Muscle layer of duodenum (tissue), 2 donors: Measurements from ENCODE around the gene ZBTB8B.
A peak's percentile ranks its signal among the peaks of the same experiment; 100 is the strongest.
"Not testable (repeated sequence)": the region's sequence is repeated elsewhere in the genome, so short reads cannot be mapped to it uniquely, and the experiment has no call there.

Source experiments
- H3K27ac ChIP-seq: one replicate; pipeline ENCODE4 v1.7.0; 2013; ENCODE audit warnings: mild to moderate bottlenecking, low read length
- H3K27me3 ChIP-seq: one replicate; pipeline ENCODE4 v1.7.0; 2013; ENCODE audit warnings: low read depth, mild to moderate bottlenecking, control low read depth, low read length
- H3K36me3 ChIP-seq, 2 donors: one replicate each; pipeline ENCODE4 v1.7.0; 2013; ENCODE audit warnings: low read length in 2 of 2, control low read depth in 1 of 2, mild to moderate bottlenecking in 1 of 2; ENCODE audit not compliant: insufficient read depth in 2 of 2, control insufficient read depth in 1 of 2
- H3K4me1 ChIP-seq, 2 donors: one replicate each; pipeline ENCODE4 v1.7.0; 2013; ENCODE audit warnings: low read length in 2 of 2, mild to moderate bottlenecking in 2 of 2, control low read depth in 1 of 2, moderate library complexity in 1 of 2; ENCODE audit not compliant: insufficient read depth in 2 of 2, control insufficient read depth in 1 of 2
- H3K4me3 ChIP-seq, 2 donors: one replicate each; pipeline ENCODE4 v1.7.0; 2013; ENCODE audit warnings: low read length in 2 of 2, low read depth in 1 of 2, mild to moderate bottlenecking in 1 of 2
- H3K9me3 ChIP-seq, 2 donors: one replicate each; pipeline ENCODE4 v1.7.0; 2013; ENCODE audit warnings: low read length in 2 of 2, control low read depth in 1 of 2, mild to moderate bottlenecking in 1 of 2; ENCODE audit not compliant: control insufficient read depth in 1 of 2
- donor health status: healthy.

The ZBTB8B gene

GRCh38 chr1:32464716-32465577 lies at the start of gene ZBTB8B:
Gene ZBTB8B (plus strand): TSS chr1:32465072. CDS start chr1:32470625, 5,553 bp downstream.
- peak within 1 kb of the TSS; percentile 60 to 76 for H3K4me3 ChIP-seq
- no peak within 1 kb of the TSS for H3K27ac ChIP-seq
- H3K27me3 ChIP-seq, result peaks cover 15% of the 10 kb centered on the region
- H3K9me3 ChIP-seq, result no peaks in the 10 kb centered on the region
- H3K36me3 ChIP-seq, result no peaks in the 10 kb centered on the region
- peaks cover 3 to 17% of the 10 kb centered on the region in 2 donors for H3K4me1 ChIP-seq

GRCh38 chr1:32421775-32422174 lies 43.1 kb upstream of the ZBTB8B start:
- H3K4me1 ChIP-seq, result peaks cover 0 to 6% of the 10 kb centered on the region in 2 donors
- no peak overlapping the region for H3K27ac ChIP-seq
- no peak overlapping the region for H3K4me3 ChIP-seq
- H3K36me3 ChIP-seq, result no peaks in the 10 kb centered on the region
- H3K9me3 ChIP-seq, result peaks cover 0 to 3% of the 10 kb centered on the region in 2 donors
- peaks cover 18% of the 10 kb centered on the region for H3K27me3 ChIP-seq

- Histone ChIP-seq H3K4me3 (peak overlapping the region in 1 of 2 donors; percentile 43), H3K4me1 (peaks cover 0 to 8% of the 10 kb centered on the region in 2 donors), H3K36me3 (no peaks in the 10 kb centered on the region), H3K27ac (no peak overlapping the region), H3K9me3 (no peaks in the 10 kb centered on the region), H3K27me3 (peaks cover 22% of the 10 kb centered on the region)
These were observed 38.2 kb upstream of the ZBTB8B start for GRCh38 chr1:32426489-32427255.

- Histone ChIP-seq H3K9me3 (no peaks in the 10 kb centered on the region), H3K27me3 (peaks cover 26% of the 10 kb centered on the region)
These were observed 37.5 kb upstream of the ZBTB8B start for GRCh38 chr1:32427264-32427963.

GRCh38 chr1:32431736-32432400 lies 33.0 kb upstream of the ZBTB8B start:
- Histone ChIP-seq H3K4me1 (peaks cover 0 to under 1% of the 10 kb centered on the region in 2 donors), H3K4me3 (no peak overlapping the region), H3K27me3 (peaks cover 7% of the 10 kb centered on the region), H3K9me3 (no peaks in the 10 kb centered on the region), H3K36me3 (no peaks in the 10 kb centered on the region), H3K27ac (no peak overlapping the region)

More at GRCh38 chr1:32427264-32427963, 37.5 kb upstream of the ZBTB8B start:
- H3K36me3 ChIP-seq, result no peaks in the 10 kb centered on the region
- peaks cover 0 to 8% of the 10 kb centered on the region in 2 donors for H3K4me1 ChIP-seq
- no peak overlapping the region for H3K27ac ChIP-seq
- H3K4me3 ChIP-seq, result no peak overlapping the region

GRCh38 chr1:32438136-32438535 lies 26.7 kb upstream of the ZBTB8B start:
- Histone ChIP-seq H3K27ac (no peak overlapping the region), H3K36me3 (no peaks in the 10 kb centered on the region), H3K4me3 (no peak overlapping the region), H3K27me3 (no peaks in the 10 kb centered on the region), H3K4me1 (no peaks in the 10 kb centered on the region), H3K9me3 (no peaks in the 10 kb centered on the region)

- H3K4me1 ChIP-seq, H3K4me3 ChIP-seq, H3K36me3 ChIP-seq, H3K27me3 ChIP-seq, H3K27ac ChIP-seq, H3K9me3 ChIP-seq: not testable (repeated sequence)
These were observed 26.1 kb upstream of the ZBTB8B start for GRCh38 chr1:32438777-32439176.

- H3K4me3 ChIP-seq, H3K27me3 ChIP-seq, H3K9me3 ChIP-seq, H3K4me1 ChIP-seq, H3K27ac ChIP-seq, H3K36me3 ChIP-seq: not testable (repeated sequence)
These were observed 23.4 kb upstream of the ZBTB8B start for GRCh38 chr1:32441467-32441866.

- H3K27me3 ChIP-seq, result no peaks in the 10 kb centered on the region
- peak overlapping the region in 1 of 2 donors; percentile 28 for H3K4me3 ChIP-seq
- H3K27ac ChIP-seq, result no peak overlapping the region
- no peaks in the 10 kb centered on the region for H3K9me3 ChIP-seq
- no peaks in the 10 kb centered on the region for H3K36me3 ChIP-seq
- no peaks in the 10 kb centered on the region for H3K4me1 ChIP-seq
These were observed 17.2 kb upstream of the ZBTB8B start for GRCh38 chr1:32447469-32448185.

- H3K27me3 ChIP-seq, H3K36me3 ChIP-seq, H3K9me3 ChIP-seq, H3K27ac ChIP-seq, H3K4me1 ChIP-seq: not testable (repeated sequence)
- peak overlapping the region in 1 of 2 donors; percentile 28 for H3K4me3 ChIP-seq
These were observed 16.6 kb upstream of the ZBTB8B start for GRCh38 chr1:32448186-32448772.
